ENCODE results near the gene LIMS1. TPM values are rescaled to one million over a fixed set of nuclear protein-coding genes. Genes with fewer than 3 reads are reported as not detected.
"Not testable (repeated sequence)": the region's sequence is repeated elsewhere in the genome, so short reads cannot be mapped to it uniquely, and the experiment has no call there.

The LIMS1 gene
- total RNA-seq, 2 donors from 2014 or later: 171 to 199 TPM

DNA sequence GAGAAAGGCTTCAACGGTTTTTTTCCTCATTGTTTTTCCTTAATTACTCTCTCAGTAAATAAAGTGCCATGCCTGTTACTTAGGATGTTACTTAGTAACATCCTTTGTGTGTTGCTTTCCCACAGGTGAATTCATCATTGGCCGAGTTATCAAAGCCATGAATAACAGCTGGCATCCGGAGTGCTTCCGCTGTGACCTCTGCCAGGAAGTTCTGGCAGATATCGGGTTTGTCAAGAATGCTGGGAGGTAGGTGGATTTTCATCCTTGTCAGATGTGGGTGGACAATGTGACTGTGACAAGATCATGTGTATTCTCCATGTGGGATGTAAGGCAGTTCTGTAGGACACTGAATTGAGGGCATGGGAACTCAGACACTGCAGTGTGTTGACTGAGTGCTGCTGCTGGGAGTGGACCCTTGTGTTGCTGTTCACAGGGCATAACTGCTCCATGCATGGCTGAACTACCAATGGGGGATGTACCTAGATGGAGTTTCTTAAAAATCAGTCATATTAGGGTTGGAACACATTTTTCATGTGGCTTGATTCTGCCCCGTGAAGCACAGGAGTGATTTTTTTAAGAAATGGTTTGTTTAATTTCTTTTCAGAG lies 138.0 kb downstream of the LIMS1 start:
- not testable (repeated sequence) for H3K4me3 ChIP-seq; H3K4me1 ChIP-seq (ENCODE audit: control insufficient read depth in 1 of 2, low read depth in 2 of 2); ATAC-seq (ENCODE audit: insufficient number of reproducible peaks, low FRiP score, low read depth); H3K27ac ChIP-seq; H3K9me3 ChIP-seq; DNase-seq (ENCODE audit: low spot score); H3K27me3 ChIP-seq (replicated peaks; ENCODE audit: insufficient read depth)
- peaks cover 10% of the 10 kb centered on the region for H3K36me3 ChIP-seq

DNA sequence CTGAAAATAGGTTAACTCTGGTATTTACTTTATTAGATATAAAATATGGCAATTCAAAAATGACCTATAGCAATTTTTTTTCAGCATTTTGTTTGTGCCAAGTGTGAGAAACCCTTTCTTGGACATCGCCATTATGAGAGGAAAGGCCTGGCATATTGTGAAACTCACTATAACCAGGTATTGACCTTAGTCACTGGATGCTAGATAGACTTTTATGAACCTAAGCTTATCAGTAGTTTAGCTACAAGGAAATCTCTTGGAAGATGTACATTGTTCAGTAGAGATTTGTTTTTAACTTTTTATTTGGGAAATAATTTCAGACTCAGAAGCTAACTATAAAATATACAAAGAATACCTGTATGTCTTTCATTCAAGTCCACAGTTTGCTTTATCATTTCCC lies 142.3 kb downstream of the LIMS1 start:
- Histone ChIP-seq H3K27ac (peak overlapping the region in 1 of 2 donors; percentile 80), H3K4me1 (ENCODE audit: control insufficient read depth in 1 of 2, low read depth in 2 of 2) (peaks cover 23 to 43% of the 10 kb centered on the region in 2 donors), H3K36me3 (peaks cover 13% of the 10 kb centered on the region)
- H3K4me3 ChIP-seq; ATAC-seq (ENCODE audit: insufficient number of reproducible peaks, low FRiP score, low read depth); H3K9me3 ChIP-seq; H3K27me3 ChIP-seq (replicated peaks; ENCODE audit: insufficient read depth); DNase-seq (ENCODE audit: low spot score): not testable (repeated sequence)

DNA sequence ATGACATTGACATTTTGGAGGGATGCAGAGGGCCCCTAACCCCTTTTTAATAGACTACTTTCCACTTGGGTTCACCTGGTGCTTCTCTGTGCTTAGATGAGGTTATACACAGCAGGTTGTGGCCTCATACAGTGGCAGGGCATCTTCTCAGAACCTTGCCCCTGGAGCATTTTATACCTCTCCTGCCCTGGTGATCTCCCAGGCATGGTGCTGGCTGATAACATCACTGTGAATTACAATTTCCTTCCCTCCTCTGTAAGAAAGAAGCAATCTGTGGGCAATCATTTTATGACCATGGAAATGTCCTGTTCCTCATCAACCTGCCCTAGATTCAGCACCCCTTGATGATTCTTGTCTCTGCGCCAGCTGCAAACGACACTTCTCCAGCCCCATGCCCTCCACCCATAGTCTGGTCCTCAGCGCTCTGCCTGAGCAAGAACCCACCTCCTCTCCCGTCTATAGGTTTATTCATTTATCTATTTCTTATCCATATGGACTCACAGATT lies 143.0 kb downstream of the LIMS1 start:
- H3K27me3 ChIP-seq (replicated peaks; ENCODE audit: insufficient read depth); DNase-seq (ENCODE audit: low spot score); H3K9me3 ChIP-seq; H3K4me3 ChIP-seq; ATAC-seq (ENCODE audit: insufficient number of reproducible peaks, low FRiP score, low read depth): not testable (repeated sequence)
- Histone ChIP-seq H3K27ac (peak overlapping the region; percentile 43 to 80), H3K36me3 (peaks cover 13% of the 10 kb centered on the region), H3K4me1 (ENCODE audit: control insufficient read depth in 1 of 2, low read depth in 2 of 2) (peaks cover 26 to 50% of the 10 kb centered on the region in 2 donors)

DNA sequence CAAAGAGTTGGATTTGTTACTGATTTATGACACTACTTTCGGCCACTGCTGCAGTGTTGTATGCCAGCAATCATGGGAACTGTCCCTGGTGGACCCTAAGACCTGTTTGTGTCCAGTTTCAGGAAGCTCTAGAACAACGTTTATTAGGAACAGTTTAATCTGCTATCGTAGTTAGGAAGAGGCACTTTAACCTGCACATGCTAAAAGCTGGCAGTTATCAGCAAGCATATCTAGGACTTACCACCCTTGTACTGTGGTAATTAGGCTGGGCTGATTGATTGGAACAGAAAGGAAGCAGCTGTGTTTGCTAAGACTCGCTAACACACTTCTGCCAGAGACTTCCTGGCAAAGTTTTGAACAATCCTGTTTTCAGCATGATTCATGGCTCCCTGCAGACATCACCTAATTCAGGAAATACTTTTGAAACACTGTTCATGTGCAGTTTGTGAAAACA lies 144.0 kb downstream of the LIMS1 start:
- not testable (repeated sequence) for H3K27me3 ChIP-seq (replicated peaks; ENCODE audit: insufficient read depth); DNase-seq (ENCODE audit: low spot score); H3K9me3 ChIP-seq
- H3K36me3 ChIP-seq: peaks cover 11% of the 10 kb centered on the region
- peak overlapping the region; percentile 67 to 80 for H3K27ac ChIP-seq
- H3K4me1 ChIP-seq (ENCODE audit: control insufficient read depth in 1 of 2, low read depth in 2 of 2): peaks cover 26 to 50% of the 10 kb centered on the region in 2 donors
- peak overlapping the region; percentile 11 for H3K4me3 ChIP-seq
- ATAC-seq (ENCODE audit: insufficient number of reproducible peaks, low FRiP score, low read depth): peak; percentile 86

DNA sequence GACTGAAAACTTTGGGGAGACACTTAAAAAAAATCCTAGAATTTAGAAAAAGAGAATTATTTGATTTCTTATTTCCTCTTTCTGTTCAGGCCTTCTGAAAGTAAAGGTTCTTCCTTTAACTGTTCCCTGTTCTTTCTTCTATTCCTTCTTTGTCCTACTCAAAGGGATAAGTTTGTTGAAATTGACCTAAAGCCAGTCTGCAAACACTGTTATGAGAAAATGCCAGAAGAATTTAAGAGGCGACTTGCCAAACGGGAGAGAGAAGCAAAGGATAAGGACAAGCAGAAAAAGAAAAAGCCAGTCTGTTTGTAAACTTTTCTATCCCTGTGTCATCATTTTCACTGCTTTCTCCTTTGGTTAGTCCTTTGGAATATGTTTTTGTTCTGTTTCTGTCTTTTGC lies 146.5 kb downstream of the LIMS1 start:
- not testable (repeated sequence) for H3K27me3 ChIP-seq (replicated peaks; ENCODE audit: insufficient read depth); DNase-seq (ENCODE audit: low spot score); H3K9me3 ChIP-seq; H3K4me3 ChIP-seq; ATAC-seq (ENCODE audit: insufficient number of reproducible peaks, low FRiP score, low read depth)
- Histone ChIP-seq H3K4me1 (ENCODE audit: control insufficient read depth in 1 of 2, low read depth in 2 of 2) (peaks cover 26 to 50% of the 10 kb centered on the region in 2 donors), H3K36me3 (peaks cover 12% of the 10 kb centered on the region), H3K27ac (peak overlapping the region; percentile 61 to 80)

DNA sequence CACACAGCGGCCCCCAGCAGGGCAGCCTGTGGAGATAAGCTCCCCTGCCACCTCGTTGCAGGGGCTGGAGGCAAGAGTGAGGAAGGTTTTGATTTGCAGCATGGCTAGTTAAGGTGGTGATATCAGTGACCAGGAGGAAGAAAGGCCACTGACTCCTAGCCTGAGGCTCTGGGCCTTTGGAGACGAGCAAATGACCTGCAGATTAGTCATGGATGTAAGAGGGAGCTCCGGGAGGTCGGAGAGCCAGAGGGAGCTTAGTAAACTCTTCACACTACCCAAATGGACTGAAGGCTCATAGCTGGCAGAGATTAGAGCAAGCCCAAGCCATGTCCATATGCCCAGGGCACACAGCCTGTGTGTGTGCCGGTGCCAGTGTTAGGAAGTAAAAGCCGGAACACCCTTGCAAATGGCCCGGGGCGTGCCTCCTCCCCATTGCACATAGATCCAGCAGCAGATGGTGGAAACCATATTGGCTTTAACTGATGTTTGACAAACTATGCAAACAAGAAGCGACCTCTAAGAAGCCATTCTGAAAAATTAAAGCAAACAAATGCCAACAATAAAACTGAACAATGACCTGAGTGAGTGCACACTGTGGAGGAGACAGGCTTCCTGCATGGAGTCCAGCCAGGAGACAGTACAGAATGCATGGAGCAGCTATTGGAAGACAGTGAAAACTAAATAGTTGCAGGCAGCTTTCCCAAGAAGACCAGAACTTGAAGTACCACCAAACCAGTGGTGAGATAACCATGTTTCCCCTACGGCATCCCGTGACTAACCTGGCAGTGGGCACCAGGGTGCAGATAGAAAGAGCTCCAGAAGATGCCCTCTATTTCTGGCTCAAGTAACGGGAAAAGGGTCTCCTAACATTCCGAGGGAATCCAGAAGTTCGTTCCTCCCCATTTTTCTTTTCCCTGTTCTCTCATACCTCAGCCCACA lies 154.8 kb downstream of the LIMS1 start:
- not testable (repeated sequence) for H3K36me3 ChIP-seq; DNase-seq (ENCODE audit: low spot score); H3K27me3 ChIP-seq (replicated peaks; ENCODE audit: insufficient read depth); ATAC-seq (ENCODE audit: insufficient number of reproducible peaks, low FRiP score, low read depth); H3K9me3 ChIP-seq; H3K4me3 ChIP-seq; H3K4me1 ChIP-seq (ENCODE audit: control insufficient read depth in 1 of 2, low read depth in 2 of 2)
- peak overlapping the region in 1 of 2 donors; percentile 17 for H3K27ac ChIP-seq

DNA sequence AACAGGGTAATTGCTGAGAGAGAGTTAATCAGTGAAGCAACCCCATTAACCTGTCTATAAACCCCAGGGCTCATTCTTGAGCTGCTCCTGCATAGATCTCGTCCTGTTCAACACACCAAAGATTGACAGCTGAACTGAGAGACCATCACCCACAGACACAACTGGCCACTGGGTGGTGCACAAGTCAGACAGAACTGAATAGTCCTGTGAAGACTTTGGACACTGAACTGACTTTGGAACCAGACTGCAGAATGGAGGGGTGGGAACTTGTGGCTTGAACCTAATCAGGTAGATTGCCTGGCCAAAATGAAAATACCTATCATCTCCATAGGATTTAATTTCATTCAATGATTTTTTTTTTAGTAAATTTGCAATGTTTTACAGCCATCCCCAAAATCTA lies 155.7 kb downstream of the LIMS1 start:
- not testable (repeated sequence) for H3K4me1 ChIP-seq (ENCODE audit: control insufficient read depth in 1 of 2, low read depth in 2 of 2); H3K27me3 ChIP-seq (replicated peaks; ENCODE audit: insufficient read depth); H3K36me3 ChIP-seq; DNase-seq (ENCODE audit: low spot score); H3K4me3 ChIP-seq; H3K9me3 ChIP-seq; H3K27ac ChIP-seq
- ATAC-seq (ENCODE audit: insufficient number of reproducible peaks, low FRiP score, low read depth): peak; percentile 70

DNA sequence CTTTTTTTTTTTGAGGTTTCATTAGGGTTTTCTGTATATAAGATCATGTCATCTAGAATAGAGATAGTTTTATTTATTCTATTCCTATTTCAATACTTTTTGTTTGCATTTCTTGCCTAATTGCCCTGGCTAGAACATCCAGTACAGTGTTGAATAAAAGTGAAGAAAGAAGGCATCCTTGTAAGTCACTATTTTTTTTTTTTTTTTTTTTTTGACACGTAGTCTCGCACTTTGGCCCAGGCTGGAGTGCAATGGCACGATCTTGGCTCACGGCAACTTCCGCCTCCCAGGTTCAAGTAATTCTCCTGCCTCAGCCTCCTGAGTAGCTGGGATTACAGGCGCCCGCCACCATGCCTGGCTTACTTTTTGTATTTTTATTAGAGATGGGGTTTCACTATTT lies 157.2 kb downstream of the LIMS1 start:
- ATAC-seq (ENCODE audit: insufficient number of reproducible peaks, low FRiP score, low read depth) (no peak), DNase-seq (ENCODE audit: low spot score) (no peak)
- TF ChIP-seq, protein P1, sequence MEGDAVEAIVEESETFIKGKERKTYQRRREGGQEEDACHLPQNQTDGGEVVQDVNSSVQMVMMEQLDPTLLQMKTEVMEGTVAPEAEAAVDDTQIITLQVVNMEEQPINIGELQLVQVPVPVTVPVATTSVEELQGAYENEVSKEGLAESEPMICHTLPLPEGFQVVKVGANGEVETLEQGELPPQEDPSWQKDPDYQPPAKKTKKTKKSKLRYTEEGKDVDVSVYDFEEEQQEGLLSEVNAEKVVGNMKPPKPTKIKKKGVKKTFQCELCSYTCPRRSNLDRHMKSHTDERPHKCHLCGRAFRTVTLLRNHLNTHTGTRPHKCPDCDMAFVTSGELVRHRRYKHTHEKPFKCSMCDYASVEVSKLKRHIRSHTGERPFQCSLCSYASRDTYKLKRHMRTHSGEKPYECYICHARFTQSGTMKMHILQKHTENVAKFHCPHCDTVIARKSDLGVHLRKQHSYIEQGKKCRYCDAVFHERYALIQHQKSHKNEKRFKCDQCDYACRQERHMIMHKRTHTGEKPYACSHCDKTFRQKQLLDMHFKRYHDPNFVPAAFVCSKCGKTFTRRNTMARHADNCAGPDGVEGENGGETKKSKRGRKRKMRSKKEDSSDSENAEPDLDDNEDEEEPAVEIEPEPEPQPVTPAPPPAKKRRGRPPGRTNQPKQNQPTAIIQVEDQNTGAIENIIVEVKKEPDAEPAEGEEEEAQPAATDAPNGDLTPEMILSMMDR (IDR thresholded peaks at IDR 0.05): no peak
- Histone ChIP-seq H3K4me1 (ENCODE audit: control insufficient read depth in 1 of 2, low read depth in 2 of 2) (peaks cover 0 to 4% of the 10 kb centered on the region in 2 donors), H3K36me3 (no peaks in the 10 kb centered on the region), H3K9me3 (no peaks in the 10 kb centered on the region), H3K27ac (no peak overlapping the region), H3K27me3 (replicated peaks; ENCODE audit: insufficient read depth) (no peaks in the 10 kb centered on the region), H3K4me3 (no peak overlapping the region)
